Measurements from ENCODE around the gene IGFBP5. TPM values are rescaled to one million over a fixed set of nuclear protein-coding genes. Genes with fewer than 3 reads are reported as not detected.

The IGFBP5 gene
- total and polyA plus RNA-seq, 2 of the 8 experiments (the other 6 are each of a cell fraction or from before 2014, with no cell fraction given), result 2.2 to 2.5 TPM

DNA sequence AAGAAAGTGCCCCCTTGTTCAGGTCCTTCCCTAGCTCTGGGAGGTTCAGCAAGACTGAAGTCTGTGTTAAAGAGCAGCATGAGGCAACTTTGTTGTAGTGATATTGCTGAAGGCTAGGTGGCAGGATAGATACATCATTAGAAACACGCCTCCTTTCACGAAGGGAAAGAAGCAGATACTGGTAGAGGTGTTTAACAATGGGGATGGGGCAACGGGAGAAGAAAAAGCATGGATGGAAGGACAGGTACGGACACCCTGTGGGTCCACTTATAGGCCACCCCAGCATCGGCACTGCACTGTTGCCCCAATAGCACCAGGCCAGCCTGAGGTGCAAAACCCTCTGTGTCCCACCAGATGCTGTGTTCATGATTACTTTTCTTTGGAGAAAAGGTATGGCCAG lies 3.5 kb upstream of the IGFBP5 start (continued):
- TF ChIP-seq, protein P1, sequence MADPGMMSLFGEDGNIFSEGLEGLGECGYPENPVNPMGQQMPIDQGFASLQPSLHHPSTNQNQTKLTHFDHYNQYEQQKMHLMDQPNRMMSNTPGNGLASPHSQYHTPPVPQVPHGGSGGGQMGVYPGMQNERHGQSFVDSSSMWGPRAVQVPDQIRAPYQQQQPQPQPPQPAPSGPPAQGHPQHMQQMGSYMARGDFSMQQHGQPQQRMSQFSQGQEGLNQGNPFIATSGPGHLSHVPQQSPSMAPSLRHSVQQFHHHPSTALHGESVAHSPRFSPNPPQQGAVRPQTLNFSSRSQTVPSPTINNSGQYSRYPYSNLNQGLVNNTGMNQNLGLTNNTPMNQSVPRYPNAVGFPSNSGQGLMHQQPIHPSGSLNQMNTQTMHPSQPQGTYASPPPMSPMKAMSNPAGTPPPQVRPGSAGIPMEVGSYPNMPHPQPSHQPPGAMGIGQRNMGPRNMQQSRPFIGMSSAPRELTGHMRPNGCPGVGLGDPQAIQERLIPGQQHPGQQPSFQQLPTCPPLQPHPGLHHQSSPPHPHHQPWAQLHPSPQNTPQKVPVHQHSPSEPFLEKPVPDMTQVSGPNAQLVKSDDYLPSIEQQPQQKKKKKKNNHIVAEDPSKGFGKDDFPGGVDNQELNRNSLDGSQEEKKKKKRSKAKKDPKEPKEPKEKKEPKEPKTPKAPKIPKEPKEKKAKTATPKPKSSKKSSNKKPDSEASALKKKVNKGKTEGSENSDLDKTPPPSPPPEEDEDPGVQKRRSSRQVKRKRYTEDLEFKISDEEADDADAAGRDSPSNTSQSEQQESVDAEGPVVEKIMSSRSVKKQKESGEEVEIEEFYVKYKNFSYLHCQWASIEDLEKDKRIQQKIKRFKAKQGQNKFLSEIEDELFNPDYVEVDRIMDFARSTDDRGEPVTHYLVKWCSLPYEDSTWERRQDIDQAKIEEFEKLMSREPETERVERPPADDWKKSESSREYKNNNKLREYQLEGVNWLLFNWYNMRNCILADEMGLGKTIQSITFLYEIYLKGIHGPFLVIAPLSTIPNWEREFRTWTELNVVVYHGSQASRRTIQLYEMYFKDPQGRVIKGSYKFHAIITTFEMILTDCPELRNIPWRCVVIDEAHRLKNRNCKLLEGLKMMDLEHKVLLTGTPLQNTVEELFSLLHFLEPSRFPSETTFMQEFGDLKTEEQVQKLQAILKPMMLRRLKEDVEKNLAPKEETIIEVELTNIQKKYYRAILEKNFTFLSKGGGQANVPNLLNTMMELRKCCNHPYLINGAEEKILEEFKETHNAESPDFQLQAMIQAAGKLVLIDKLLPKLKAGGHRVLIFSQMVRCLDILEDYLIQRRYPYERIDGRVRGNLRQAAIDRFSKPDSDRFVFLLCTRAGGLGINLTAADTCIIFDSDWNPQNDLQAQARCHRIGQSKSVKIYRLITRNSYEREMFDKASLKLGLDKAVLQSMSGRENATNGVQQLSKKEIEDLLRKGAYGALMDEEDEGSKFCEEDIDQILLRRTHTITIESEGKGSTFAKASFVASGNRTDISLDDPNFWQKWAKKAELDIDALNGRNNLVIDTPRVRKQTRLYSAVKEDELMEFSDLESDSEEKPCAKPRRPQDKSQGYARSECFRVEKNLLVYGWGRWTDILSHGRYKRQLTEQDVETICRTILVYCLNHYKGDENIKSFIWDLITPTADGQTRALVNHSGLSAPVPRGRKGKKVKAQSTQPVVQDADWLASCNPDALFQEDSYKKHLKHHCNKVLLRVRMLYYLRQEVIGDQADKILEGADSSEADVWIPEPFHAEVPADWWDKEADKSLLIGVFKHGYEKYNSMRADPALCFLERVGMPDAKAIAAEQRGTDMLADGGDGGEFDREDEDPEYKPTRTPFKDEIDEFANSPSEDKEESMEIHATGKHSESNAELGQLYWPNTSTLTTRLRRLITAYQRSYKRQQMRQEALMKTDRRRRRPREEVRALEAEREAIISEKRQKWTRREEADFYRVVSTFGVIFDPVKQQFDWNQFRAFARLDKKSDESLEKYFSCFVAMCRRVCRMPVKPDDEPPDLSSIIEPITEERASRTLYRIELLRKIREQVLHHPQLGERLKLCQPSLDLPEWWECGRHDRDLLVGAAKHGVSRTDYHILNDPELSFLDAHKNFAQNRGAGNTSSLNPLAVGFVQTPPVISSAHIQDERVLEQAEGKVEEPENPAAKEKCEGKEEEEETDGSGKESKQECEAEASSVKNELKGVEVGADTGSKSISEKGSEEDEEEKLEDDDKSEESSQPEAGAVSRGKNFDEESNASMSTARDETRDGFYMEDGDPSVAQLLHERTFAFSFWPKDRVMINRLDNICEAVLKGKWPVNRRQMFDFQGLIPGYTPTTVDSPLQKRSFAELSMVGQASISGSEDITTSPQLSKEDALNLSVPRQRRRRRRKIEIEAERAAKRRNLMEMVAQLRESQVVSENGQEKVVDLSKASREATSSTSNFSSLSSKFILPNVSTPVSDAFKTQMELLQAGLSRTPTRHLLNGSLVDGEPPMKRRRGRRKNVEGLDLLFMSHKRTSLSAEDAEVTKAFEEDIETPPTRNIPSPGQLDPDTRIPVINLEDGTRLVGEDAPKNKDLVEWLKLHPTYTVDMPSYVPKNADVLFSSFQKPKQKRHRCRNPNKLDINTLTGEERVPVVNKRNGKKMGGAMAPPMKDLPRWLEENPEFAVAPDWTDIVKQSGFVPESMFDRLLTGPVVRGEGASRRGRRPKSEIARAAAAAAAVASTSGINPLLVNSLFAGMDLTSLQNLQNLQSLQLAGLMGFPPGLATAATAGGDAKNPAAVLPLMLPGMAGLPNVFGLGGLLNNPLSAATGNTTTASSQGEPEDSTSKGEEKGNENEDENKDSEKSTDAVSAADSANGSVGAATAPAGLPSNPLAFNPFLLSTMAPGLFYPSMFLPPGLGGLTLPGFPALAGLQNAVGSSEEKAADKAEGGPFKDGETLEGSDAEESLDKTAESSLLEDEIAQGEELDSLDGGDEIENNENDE (IDR thresholded peaks at IDR 0.05; ENCODE audit: insufficient replicate concordance, low read length), result no peak
- TF ChIP-seq FOSL1 (IDR thresholded peaks at IDR 0.05; ENCODE audit: insufficient read depth, low read depth, low read length), result no peak
- peak; percentile 93 to 94 for TF ChIP-seq RAD21 (IDR thresholded peaks at IDR 0.05 in 1 of 2, conservative IDR thresholded peaks at IDR 0.05 in 1 of 2; ENCODE audit: low read depth in 2 of 2, low read length in 2 of 2)
- no peak for TF ChIP-seq GTF2F1 (IDR thresholded peaks at IDR 0.05; ENCODE audit: borderline replicate concordance, low read depth, low read length)
- no peak for TF ChIP-seq SIRT6 (IDR thresholded peaks at IDR 0.05; ENCODE audit: low read length)
- 0 out of 2 replicates have a peak, but pooled peaks have one; percentile 27 for TF ChIP-seq MAX (IDR thresholded peaks at IDR 0.05)
- TF ChIP-seq CEBPB (IDR thresholded peaks at IDR 0.05; ENCODE audit: low read depth, low read length), result peak; percentile 58; the same call in 1 of the 2 replicates
- TF ChIP-seq ASH2L (IDR thresholded peaks at IDR 0.05; ENCODE audit: low read length), result no peak
- no peak for TF ChIP-seq CHD1 (IDR thresholded peaks at IDR 0.05; ENCODE audit: low read depth, low read length)
- no peak for TF ChIP-seq SUZ12 (IDR thresholded peaks at IDR 0.05; ENCODE audit: low read length)
- no peak for TF ChIP-seq ATF3 (IDR thresholded peaks at IDR 0.05; ENCODE audit: insufficient read depth, low read depth, low read length)

All from H1 (cell line).